Type B pancreatic cell (in vitro differentiated cells): ENCODE data around the gene CNTN4. TPM values are rescaled to one million over a fixed set of nuclear protein-coding genes. Genes with fewer than 3 reads are reported as not detected.

Source experiments
- DNase-seq: peaks from one replicate; pipeline ENCODE4 v3.0.0; 2021; ENCODE audit warnings: mixed read lengths; ENCODE audit not compliant: unreplicated experiment; ENCODE audit errors: extremely low spot score
- H3K27ac Mint-ChIP-seq: 2 replicates; pipeline ENCODE4 v1.8.0; 2021; ENCODE audit warnings: mild to moderate bottlenecking, mixed read lengths
- H3K27me3 Mint-ChIP-seq: 2 replicates; pipeline ENCODE4 v1.8.0; 2021; ENCODE audit warnings: mixed read lengths
- H3K36me3 Mint-ChIP-seq: 2 replicates; pipeline ENCODE4 v1.8.0; 2021; ENCODE audit warnings: mixed read lengths
- H3K4me1 Mint-ChIP-seq: one replicate; pipeline ENCODE4 v1.8.0; 2021; ENCODE audit warnings: mixed read lengths; ENCODE audit not compliant: unreplicated experiment
- H3K4me3 Mint-ChIP-seq: 2 replicates; pipeline ENCODE4 v1.8.0; 2021; ENCODE audit warnings: mild to moderate bottlenecking, mixed read lengths
- H3K9me3 Mint-ChIP-seq: 2 replicates; pipeline ENCODE4 v1.8.0; 2021; ENCODE audit warnings: mixed read lengths
- CTCF ChIP-seq: fragments of 200-600 bp; sonication (generic); conservative IDR thresholded peaks from 2 replicates; pipeline ENCODE4 v1.5.0; 2021; ENCODE audit warnings: antibody characterized with exemption, mild to moderate bottlenecking
- total RNA-seq: library from RNA; stranded (reverse); gene quantifications from 2 replicates; pipeline ENCODE4 v1.2.1, GENCODE V29; 2021; ENCODE audit warnings: low replicate concordance

CNTN4 gene
- total RNA-seq, 1 donor from 2014 or later: 29.7 TPM

- no peak overlapping the region for H3K27ac Mint-ChIP-seq
- no peaks in the 10 kb centered on the region for H3K27me3 Mint-ChIP-seq
- H3K9me3 Mint-ChIP-seq: no peaks in the 10 kb centered on the region
- H3K36me3 Mint-ChIP-seq: no peaks in the 10 kb centered on the region
- H3K4me1 Mint-ChIP-seq: peaks cover 5% of the 10 kb centered on the region
- no peak for DNase-seq
- TF ChIP-seq CTCF: no peak
- H3K4me3 Mint-ChIP-seq: no peak overlapping the region
Measured at GRCh38 chr3:2244137-2244536, 145.5 kb downstream of the CNTN4 start.

GRCh38 chr3:2246873-2247648, 148.4 kb downstream of the CNTN4 start:
- Mint-ChIP-seq H3K4me1 (peaks cover 5% of the 10 kb centered on the region), H3K36me3 (no peaks in the 10 kb centered on the region), H3K4me3 (peak overlapping the region; percentile 42), H3K9me3 (no peaks in the 10 kb centered on the region), H3K27ac (peak overlapping the region; percentile 47), H3K27me3 (no peaks in the 10 kb centered on the region)
- DNase-seq: no peak
- TF ChIP-seq CTCF: no peak

- Mint-ChIP-seq H3K9me3 (no peaks in the 10 kb centered on the region), H3K4me1 (peaks cover 5% of the 10 kb centered on the region), H3K4me3 (peak overlapping the region; percentile 42), H3K27me3 (no peaks in the 10 kb centered on the region), H3K36me3 (no peaks in the 10 kb centered on the region), H3K27ac (peak overlapping the region; percentile 47)
- no peak for TF ChIP-seq CTCF
- DNase-seq: no peak
Measured at GRCh38 chr3:2247831-2248230, 149.2 kb downstream of the CNTN4 start.

- Mint-ChIP-seq H3K4me3 (no peak overlapping the region), H3K36me3 (no peaks in the 10 kb centered on the region), H3K27ac (no peak overlapping the region), H3K4me1 (peaks cover 5% of the 10 kb centered on the region), H3K27me3 (no peaks in the 10 kb centered on the region), H3K9me3 (no peaks in the 10 kb centered on the region)
- TF ChIP-seq CTCF: no peak
- DNase-seq: no peak
Measured at GRCh38 chr3:2250783-2251182, 152.1 kb downstream of the CNTN4 start.

GRCh38 chr3:2261747-2262146, 163.1 kb downstream of the CNTN4 start:
- H3K4me1 Mint-ChIP-seq: no peaks in the 10 kb centered on the region
- DNase-seq: no peak
- no peak overlapping the region for H3K27ac Mint-ChIP-seq
- no peaks in the 10 kb centered on the region for H3K36me3 Mint-ChIP-seq
- TF ChIP-seq CTCF: no peak
- H3K4me3 Mint-ChIP-seq: no peak overlapping the region
- no peaks in the 10 kb centered on the region for H3K27me3 Mint-ChIP-seq
- H3K9me3 Mint-ChIP-seq: peaks cover 4% of the 10 kb centered on the region
